K562 (cell line): ENCODE results near the gene GFM1. TPM values are rescaled to one million over a fixed set of nuclear protein-coding genes. Genes with fewer than 3 reads are reported as not detected.

Experiments used
- ATAC-seq: fragments of 200-7000 bp; cut with Tn5 transposase; 3 replicates; pipeline ENCODE4 v1.9.1; 2020; ENCODE audit warnings: moderate library complexity
- BruUV-seq: library from RNA; stranded (reverse); fragments of 400-500 nt; replicated peaks from 2 replicates; lab custom pipeline; 2021; lab: Mats Ljungman, UMichigan
- CTCF ChIA-PET: fragments of 300-600 bp; formaldehyde crosslinking; extraction: SDS; loops from one replicate; lab custom pipeline; 2021; ENCODE audit warnings: low intra/inter-chr PET ratio; lab: Yijun Ruan, JAX
- POLR2A ChIA-PET: fragments of 300-600, 350-650 bp; sonication (Branson Sonifier 250); formaldehyde crosslinking; extraction: SDS; loops from one replicate; lab custom pipeline; 2021; ENCODE audit warnings: antibody characterized with exemption, inconsistent platforms; lab: Yijun Ruan, JAX
- DNase-seq, 4 experiments: peaks; one replicate each; pipeline versions ENCODE4 v3.0.0 to v3.0.0-alpha.2; 2011 to 2018; ENCODE audit warnings: low spot score in 3 of 4, mixed read lengths in 3 of 4; ENCODE audit errors: extremely low read depth in 1 of 4
- FAIRE-seq: peaks from 2 replicates; lab custom pipeline; 2011; peaks lifted over from hg19 to GRCh38; lab: Jason Lieb, UNC
- H2AFZ ChIP-seq: 2 replicates; pipeline ENCODE4 v1.6.0; 2011; ENCODE audit warnings: low read depth, low read length, control low read depth, inconsistent platforms
- H3K27ac ChIP-seq: fragments of 200-600 bp; 3 replicates; pipeline ENCODE4 v1.8.0; 2011; ENCODE audit warnings: low read depth, mild to moderate bottlenecking, control low read depth, inconsistent platforms, low read length, moderate library complexity, mixed read lengths; ENCODE audit errors: extremely low read depth
- H3K27me3 ChIP-seq, 2 experiments: fragments of 300-600 bp in 1 of 2; 2 replicates in 1 of 2; 3 replicates in 1 of 2; pipeline versions ENCODE4 v1.6.0 to v1.8.0; 2011; ENCODE audit warnings: inconsistent platforms in 2 of 2, low read length in 2 of 2, mild to moderate bottlenecking in 1 of 2, mixed read lengths in 1 of 2, moderate library complexity in 1 of 2; ENCODE audit not compliant: control insufficient read depth in 2 of 2, insufficient read depth in 2 of 2
- H3K36me3 ChIP-seq: fragments of 300-600 bp; 3 replicates; pipeline ENCODE4 v1.8.0; 2011; ENCODE audit warnings: mild to moderate bottlenecking, low read length, inconsistent platforms; ENCODE audit not compliant: control insufficient read depth, insufficient read depth
- H3K4me1 ChIP-seq, 2 experiments: fragments of 200-600 bp in 1 of 2; replicated peaks in 1 of 2; 2 replicates in 1 of 2; 3 replicates in 1 of 2; pipeline versions ENCODE4 v1.5.1 to v1.8.0; 2011; ENCODE audit warnings: inconsistent platforms in 2 of 2, low read length in 2 of 2, mild to moderate bottlenecking in 1 of 2, mixed read lengths in 1 of 2, moderate library complexity in 1 of 2; ENCODE audit not compliant: control insufficient read depth in 2 of 2, insufficient read depth in 2 of 2
- H3K4me2 ChIP-seq: 2 replicates; pipeline ENCODE4 v1.6.1; 2011; ENCODE audit warnings: low read length, control low read depth, inconsistent platforms, mixed read lengths; ENCODE audit not compliant: insufficient read depth
- H3K4me3 ChIP-seq: fragments of 200-600 bp; sonication (generic), shearing (Covaris generic); 2 replicates; pipeline ENCODE4 v1.5.1; 2016; ENCODE audit warnings: control low read depth, inconsistent platforms
- H3K79me2 ChIP-seq: fragments of 200-600 bp; 3 replicates; pipeline ENCODE4 v1.8.0; 2011; ENCODE audit warnings: low read length, inconsistent platforms; ENCODE audit not compliant: control insufficient read depth, insufficient read depth
- H3K9ac ChIP-seq, 2 experiments: 2 replicates each; pipeline versions ENCODE4 v1.6.0 to v1.6.1; 2011; ENCODE audit warnings: low read depth in 2 of 2, low read length in 2 of 2, control low read depth in 1 of 2, inconsistent platforms in 1 of 2, mild to moderate bottlenecking in 1 of 2, mixed read lengths in 1 of 2; ENCODE audit not compliant: insufficient read depth in 1 of 2
- H3K9me1 ChIP-seq: one replicate; pipeline ENCODE4 v1.6.0; 2011; ENCODE audit warnings: inconsistent platforms, mild to moderate bottlenecking, low read length, moderate library complexity; ENCODE audit not compliant: control insufficient read depth, insufficient read depth
- H3K9me3 ChIP-seq: replicated peaks from 2 replicates; pipeline ENCODE4 v1.5.1; 2011; ENCODE audit warnings: low read depth, low read length, inconsistent platforms; ENCODE audit not compliant: control insufficient read depth, insufficient read depth
- H4K20me1 ChIP-seq: replicated peaks from 2 replicates; pipeline ENCODE4 v1.6.1; 2011; ENCODE audit warnings: low read length, inconsistent platforms, mixed read lengths; ENCODE audit not compliant: control insufficient read depth, insufficient read depth
- CXXC5 ChIP-seq: fragments of 250-450 bp; sonication (Bioruptor Pico); IDR thresholded peaks from 2 replicates; pipeline ENCODE4 v1.8.0; 2022; ENCODE audit warnings: inconsistent platforms, mild to moderate bottlenecking, moderate library complexity
- SMARCC2 ChIP-seq: fragments of 450-650 bp; IDR thresholded peaks from 2 replicates; pipeline ENCODE4 v1.6.1; 2017; ENCODE audit warnings: antibody characterized with exemption, moderate library complexity, mild to moderate bottlenecking, low read depth
- SP2 ChIP-seq: IDR thresholded peaks from 2 replicates; pipeline ENCODE4 v1.6.1; 2011; ENCODE audit warnings: mild to moderate bottlenecking, low read depth, low read length, moderate library complexity; ENCODE audit not compliant: poor library complexity, severe bottlenecking; ENCODE audit errors: extremely low read depth
- TCF3 ChIP-seq: sonication (generic); formaldehyde crosslinking; IDR thresholded peaks from 2 replicates; pipeline ENCODE4 v1.4.0; 2020; ENCODE audit warnings: mild to moderate bottlenecking, missing genetic modification reagents
- TOE1 ChIP-seq, 2 experiments: fragments of 450-650 bp in 1 of 2; sonication (generic) in 1 of 2; formaldehyde crosslinking in 1 of 2; IDR thresholded peaks; 2 replicates each; pipeline versions ENCODE4 v1.7.1 to v1.8.0; 2016 to 2022; ENCODE audit warnings: borderline replicate concordance in 2 of 2, mild to moderate bottlenecking in 2 of 2, antibody characterized with exemption in 1 of 2, inconsistent platforms in 1 of 2, low read depth in 1 of 2, missing genetic modification reagents in 1 of 2, moderate library complexity in 1 of 2
- ZFP91 ChIP-seq: sonication (generic); formaldehyde crosslinking; IDR thresholded peaks from 2 replicates; pipeline ENCODE4 v1.8.0; 2022; ENCODE audit warnings: mild to moderate bottlenecking, missing genetic modification reagents
- ZNF232 ChIP-seq: sonication (generic); formaldehyde crosslinking; IDR thresholded peaks from 2 replicates; pipeline ENCODE4 v1.8.0; 2022; ENCODE audit warnings: mild to moderate bottlenecking, missing genetic modification reagents
- WGBS: fragments of 100-300 bp; shearing (Covaris generic); methylation state at CpG from one replicate; pipeline ENCODE4 v1.1.6; 2016; ENCODE audit warnings: low coverage, mixed read lengths; ENCODE audit not compliant: insufficient coverage; ENCODE audit errors: missing lambda C conversion rate; 5-methylcytosine and 5-hydroxymethylcytosine counted together
- in situ Hi-C: fragments of 300-500 bp; cut with MboI; formaldehyde crosslinking; loops from 4 replicates; pipeline ENCODE4 v1.15.0; 2018; ENCODE audit warnings: inconsistent platforms, mixed read lengths
- intact Hi-C: fragments of 100-400 bp; cut with micrococcal nuclease; formaldehyde crosslinking; loops from 2 replicates; pipeline ENCODE4 v1.14.2; 2022
- polyA plus RNA-seq, 8 experiments: library from polyadenylated mRNA; depleted of rRNA in 4 of 8; stranded (reverse) in 5 of 8; unstranded in 3 of 8; fragments of >200 nt; fragmentation: Nextera tagmentation in 2 of 8; fragmentation: Illumina TruSeq in 1 of 8; extraction: Ambion mirVana in 2 of 8; extraction: Trizol in 1 of 8; gene quantifications; 2 replicates each; pipeline versions ENCODE4 v1.2.1 to v1.2.3, GENCODE V29; 2011 to 2014; ENCODE audit warnings: inconsistent platforms in 1 of 8, missing spikeins in 1 of 8
- total RNA-seq, 7 experiments: library from RNA; depleted of rRNA in 6 of 7; stranded (reverse); fragments of >200 nt in 6 of 7; fragmentation: Illumina TruSeq in 2 of 7; extraction: Trizol in 2 of 7; gene quantifications; 2 replicates each; pipeline versions ENCODE4 v1.2.1 to v1.2.3, GENCODE V29; 2011 to 2021; ENCODE audit warnings: low replicate concordance in 1 of 7
- TF ChIP-seq, protein P1 (sequence below), 2 experiments: fragments of 450-650 bp; IDR thresholded peaks; 2 replicates each; pipeline ENCODE4 v1.6.1; 2018; ENCODE audit warnings: mild to moderate bottlenecking in 2 of 2, low read depth in 1 of 2; ENCODE audit not compliant: partially characterized antibody in 2 of 2

GFM1 gene
- total and polyA plus RNA-seq, 9 of the 15 experiments (the other 6 are each of a cell fraction or from before 2014, with no cell fraction given), result 38.9 to 86.7 (median 64.8) TPM

DNA sequence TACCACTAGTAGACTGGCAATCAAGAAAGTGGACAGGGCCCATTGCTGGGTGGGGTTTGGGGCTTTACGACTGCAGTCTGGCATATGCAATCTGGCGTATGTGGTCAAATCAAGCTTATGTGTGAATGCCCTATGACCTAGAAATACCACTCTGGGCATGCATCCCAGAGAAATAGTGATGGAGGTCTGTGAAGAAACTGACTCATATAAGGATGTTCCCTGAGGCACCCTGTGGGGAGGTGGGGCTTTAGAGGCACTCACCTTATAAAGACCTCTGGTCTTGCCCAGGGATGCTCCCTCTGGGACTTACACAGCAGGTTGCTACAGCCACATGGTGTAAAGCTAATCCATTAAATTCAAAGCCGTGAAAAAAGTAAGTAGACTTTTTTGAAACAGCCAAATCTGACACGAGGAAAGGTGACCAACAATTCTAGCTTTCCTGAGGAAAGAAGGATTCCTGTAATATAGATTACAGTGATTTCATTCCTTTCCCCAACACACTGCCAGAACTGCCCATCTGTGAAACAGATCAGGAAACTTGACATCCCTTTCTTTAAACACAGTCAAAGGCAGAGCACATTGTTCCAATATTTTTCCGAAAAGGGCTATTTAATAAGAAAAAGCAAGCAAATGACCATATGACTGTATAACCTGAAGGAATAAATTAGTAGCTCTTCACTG is 74.3 kb downstream of the GFM1 start:
- BruUV-seq, result no TSS peak

DNA sequence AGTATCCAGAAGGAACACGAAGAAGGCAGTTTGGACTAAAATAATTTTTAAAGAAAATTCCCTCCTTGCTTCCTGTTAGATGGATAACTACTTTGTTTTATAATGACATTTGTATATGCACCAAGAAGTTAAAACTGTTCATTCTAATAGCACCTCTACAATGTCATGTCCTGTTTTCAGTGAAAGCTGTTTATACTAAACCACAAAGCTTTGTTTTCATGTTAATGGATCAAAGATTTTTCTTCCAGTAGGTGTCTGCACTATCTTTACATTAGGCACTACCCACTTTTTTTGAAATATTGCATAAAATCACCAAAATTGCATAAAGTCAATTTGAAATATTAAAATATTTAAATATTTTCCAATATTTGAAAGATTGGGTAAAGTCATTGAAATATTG is 77.8 kb downstream of the GFM1 start:
- no TSS peak for BruUV-seq
- Histone ChIP-seq H3K4me2 (no peak overlapping the region), H3K4me1 (peaks cover 9 to 14% of the 10 kb centered on the region in 2 experiments; a peak in 3 of 5 replicates), H3K4me3 (no peak overlapping the region), H3K79me2 (no peaks in the 10 kb centered on the region; the same call in 2 of the 3 replicates), H3K9me1 (no peaks in the 10 kb centered on the region), H3K9me3 (no peaks in the 10 kb centered on the region), H3K27ac (no peak overlapping the region), H3K27me3 (no peaks in the 10 kb centered on the region), H2AFZ (no peak overlapping the region), H3K36me3 (peaks cover 20% of the 10 kb centered on the region), H4K20me1 (no peaks in the 10 kb centered on the region), H3K9ac (no peak overlapping the region)
- FAIRE-seq (no peak), ATAC-seq (no peak), DNase-seq (no peak)
- ChIA-PET POLR2A (interaction anchor here (1.4 to 1.9 kb wide), 2 partner anchors 9 to 14 kb away, joined by 3 to 8 read pairs; no protein-coding TSS in a partner anchor), CTCF (no interaction called here)
- WGBS, result no CpG with 5 or more reads among the region's 1 CpG
- in situ Hi-C loops (no loop called here), intact Hi-C loops (loop anchor here (5.0 to 10.0 kb wide), 3 partner anchors 45 to 187 kb away; partner anchors contain the start of gene MLF1)
- TF ChIP-seq TOE1 (IDR thresholded peaks at IDR 0.05; ENCODE audit: borderline replicate concordance), result no peak
- no peak for TF ChIP-seq TOE1 (CRISPR knock-in tag; IDR thresholded peaks at IDR 0.05; ENCODE audit: borderline replicate concordance, low read depth)
- no peak for TF ChIP-seq TCF3 (CRISPR knock-in tag)
- no peak for TF ChIP-seq ZNF232 (CRISPR knock-in tag)
- no peak for TF ChIP-seq SMARCC2
- no peak for TF ChIP-seq ZFP91
- TF ChIP-seq, protein P1, sequence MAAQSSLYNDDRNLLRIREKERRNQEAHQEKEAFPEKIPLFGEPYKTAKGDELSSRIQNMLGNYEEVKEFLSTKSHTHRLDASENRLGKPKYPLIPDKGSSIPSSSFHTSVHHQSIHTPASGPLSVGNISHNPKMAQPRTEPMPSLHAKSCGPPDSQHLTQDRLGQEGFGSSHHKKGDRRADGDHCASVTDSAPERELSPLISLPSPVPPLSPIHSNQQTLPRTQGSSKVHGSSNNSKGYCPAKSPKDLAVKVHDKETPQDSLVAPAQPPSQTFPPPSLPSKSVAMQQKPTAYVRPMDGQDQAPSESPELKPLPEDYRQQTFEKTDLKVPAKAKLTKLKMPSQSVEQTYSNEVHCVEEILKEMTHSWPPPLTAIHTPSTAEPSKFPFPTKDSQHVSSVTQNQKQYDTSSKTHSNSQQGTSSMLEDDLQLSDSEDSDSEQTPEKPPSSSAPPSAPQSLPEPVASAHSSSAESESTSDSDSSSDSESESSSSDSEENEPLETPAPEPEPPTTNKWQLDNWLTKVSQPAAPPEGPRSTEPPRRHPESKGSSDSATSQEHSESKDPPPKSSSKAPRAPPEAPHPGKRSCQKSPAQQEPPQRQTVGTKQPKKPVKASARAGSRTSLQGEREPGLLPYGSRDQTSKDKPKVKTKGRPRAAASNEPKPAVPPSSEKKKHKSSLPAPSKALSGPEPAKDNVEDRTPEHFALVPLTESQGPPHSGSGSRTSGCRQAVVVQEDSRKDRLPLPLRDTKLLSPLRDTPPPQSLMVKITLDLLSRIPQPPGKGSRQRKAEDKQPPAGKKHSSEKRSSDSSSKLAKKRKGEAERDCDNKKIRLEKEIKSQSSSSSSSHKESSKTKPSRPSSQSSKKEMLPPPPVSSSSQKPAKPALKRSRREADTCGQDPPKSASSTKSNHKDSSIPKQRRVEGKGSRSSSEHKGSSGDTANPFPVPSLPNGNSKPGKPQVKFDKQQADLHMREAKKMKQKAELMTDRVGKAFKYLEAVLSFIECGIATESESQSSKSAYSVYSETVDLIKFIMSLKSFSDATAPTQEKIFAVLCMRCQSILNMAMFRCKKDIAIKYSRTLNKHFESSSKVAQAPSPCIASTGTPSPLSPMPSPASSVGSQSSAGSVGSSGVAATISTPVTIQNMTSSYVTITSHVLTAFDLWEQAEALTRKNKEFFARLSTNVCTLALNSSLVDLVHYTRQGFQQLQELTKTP (IDR thresholded peaks at IDR 0.05; ENCODE audit: low read depth in 1 of 2, partially characterized antibody in 2 of 2), result no peak

More for the DNA sequence above, 74.3 kb downstream of the GFM1 start:
- DNase-seq, result no peak
- Histone ChIP-seq H3K4me1 (peaks cover 16 to 21% of the 10 kb centered on the region in 2 experiments; a peak in 4 of 5 replicates), H3K4me2 (no peak overlapping the region), H3K79me2 (no peaks in the 10 kb centered on the region; the same call in 2 of the 3 replicates), H4K20me1 (no peaks in the 10 kb centered on the region), H3K27ac (no peak overlapping the region), H3K36me3 (peaks cover 24% of the 10 kb centered on the region), H2AFZ (no peak overlapping the region), H3K9ac (no peak overlapping the region), H3K9me3 (no peaks in the 10 kb centered on the region), H3K9me1 (no peaks in the 10 kb centered on the region)
- intact Hi-C loops, result no loop called here
- in situ Hi-C loops, result no loop called here
- WGBS, result 91% methylated on average over 5 of the region's 5 CpGs
- CTCF ChIA-PET, result interaction anchor here (0.6 kb wide), 1 partner anchor 9 kb away, joined by 4 read pairs; no protein-coding TSS in a partner anchor
- TF ChIP-seq CXXC5 (CRISPR knock-in tag) (no peak), SP2 (no peak)
- TF ChIP-seq, all 486 proteins: peak for 0
- FAIRE-seq (no peak), ATAC-seq (no peak)
- Histone ChIP-seq H3K27me3 (no peaks in the 10 kb centered on the region), H3K4me3 (no peak overlapping the region)
- POLR2A ChIA-PET, result interaction anchor here (0.6 to 0.7 kb wide), 2 partner anchors 10 to 612 kb away, joined by 3 read pairs; no protein-coding TSS in a partner anchor
